PC-3 (cell line): ENCODE results near the gene DHRS7C. TPM values are rescaled to one million over a fixed set of nuclear protein-coding genes. Genes with fewer than 3 reads are reported as not detected.
A peak's percentile ranks its signal among the peaks of the same experiment; 100 is the strongest.

ENCODE experiments used
- ATAC-seq: fragments of 200-7000 bp; cut with Tn5 transposase; 2 replicates; pipeline ENCODE4 v1.9.1; 2020; ENCODE audit warnings: mild to moderate bottlenecking, moderate library complexity
- BruUV-seq: library from RNA; stranded (reverse); fragments of 400-500 nt; replicated peaks from 2 replicates; lab custom pipeline; 2021; lab: Mats Ljungman, UMichigan
- CTCF ChIA-PET: fragments of 300-600 bp; sonication (Branson Sonifier 250); formaldehyde crosslinking; loops from one replicate; lab custom pipeline; 2022; ENCODE audit warnings: antibody characterized with exemption; lab: Charles Lee
- POLR2A ChIA-PET: fragments of 300-600 bp; sonication (Branson Sonifier 250); formaldehyde crosslinking; loops from one replicate; lab custom pipeline; 2022; ENCODE audit warnings: antibody characterized with exemption; ENCODE audit not compliant: unreplicated experiment; lab: Charles Lee
- DNase-seq: peaks from one replicate; pipeline ENCODE4 v3.0.0-alpha.2; 2015
- H2AFZ ChIP-seq: fragments of 300-600 bp; sonication (generic); 2 replicates; pipeline ENCODE4 v1.6.0; 2016; ENCODE audit warnings: antibody characterized with exemption, low read length
- H3F3A ChIP-seq: fragments of 300-600 bp; sonication (generic); one replicate; pipeline ENCODE4 v1.6.0; 2017; ENCODE audit warnings: antibody characterized with exemption, low read length, control low read depth, mild to moderate bottlenecking; ENCODE audit not compliant: unreplicated experiment
- H3K27ac ChIP-seq: fragments of 300-600 bp; sonication (generic); 2 replicates; pipeline ENCODE4 v1.5.1; 2016; ENCODE audit warnings: mild to moderate bottlenecking, low read length
- H3K27me3 ChIP-seq: fragments of 300-600 bp; sonication (generic); 2 replicates; pipeline ENCODE4 v1.6.1; 2016; ENCODE audit warnings: low read length, mixed read lengths
- H3K36me3 ChIP-seq: fragments of 300-600 bp; sonication (generic); 2 replicates; pipeline ENCODE4 v1.6.1; 2016; ENCODE audit warnings: low read depth, mixed run types, low read length, mixed read lengths
- H3K4me1 ChIP-seq: fragments of 300-600 bp; sonication (generic); 2 replicates; pipeline ENCODE4 v1.5.1; 2016; ENCODE audit warnings: low read length; ENCODE audit not compliant: insufficient read depth
- H3K4me2 ChIP-seq: fragments of 300-600 bp; sonication (generic); 2 replicates; pipeline ENCODE4 v1.6.0; 2016; ENCODE audit warnings: low read length
- H3K4me3 ChIP-seq: fragments of 300-600 bp; sonication (generic); 2 replicates; pipeline ENCODE4 v1.5.1; 2016; ENCODE audit warnings: mild to moderate bottlenecking, low read length, mixed read lengths
- H3K79me2 ChIP-seq: fragments of 300-600 bp; sonication (generic); 2 replicates; pipeline ENCODE4 v1.6.1; 2017; ENCODE audit warnings: low read length, mixed read lengths
- H3K9ac ChIP-seq: fragments of 300-600 bp; sonication (generic); 2 replicates; pipeline ENCODE4 v1.6.0; 2016; ENCODE audit warnings: mild to moderate bottlenecking, low read length
- H3K9me2 ChIP-seq: fragments of 300-600 bp; sonication (generic); replicated peaks from 2 replicates; pipeline ENCODE4 v1.6.1; 2016; ENCODE audit warnings: mixed run types, low read length, mixed read lengths
- H3K9me3 ChIP-seq: fragments of 300-600 bp; sonication (generic); 2 replicates; pipeline ENCODE4 v1.6.1; 2016; ENCODE audit warnings: low read length, mixed read lengths
- H4K20me1 ChIP-seq: fragments of 300-600 bp; sonication (generic); 2 replicates; pipeline ENCODE4 v1.6.1; 2016; ENCODE audit warnings: low read length, mixed read lengths
- CTCF ChIP-seq: fragments of 300-600 bp; sonication (generic); conservative IDR thresholded peaks from 2 replicates; pipeline ENCODE4 v1.5.1; 2017; ENCODE audit warnings: antibody characterized with exemption, low read depth, mild to moderate bottlenecking, low read length
- EZH2 ChIP-seq: fragments of 300-600 bp; sonication (generic); IDR thresholded peaks from one replicate; pipeline ENCODE4 v1.6.1; 2017; ENCODE audit warnings: antibody characterized with exemption, mild to moderate bottlenecking, low read length; ENCODE audit not compliant: unreplicated experiment
- EZH2phosphoT487 ChIP-seq: fragments of 300-600 bp; sonication (generic); IDR thresholded peaks from 2 replicates; pipeline ENCODE4 v1.6.1; 2018; ENCODE audit warnings: mild to moderate bottlenecking, antibody characterized with exemption, low read length, borderline replicate concordance
- intact Hi-C: fragments of 100-400 bp; cut with micrococcal nuclease; formaldehyde crosslinking; loops from 2 replicates; pipeline ENCODE4 v1.9.0; 2023
- total RNA-seq: library from RNA; depleted of rRNA; stranded (reverse); fragments of >200 nt; gene quantifications from 2 replicates; pipeline ENCODE4 v1.2.3, GENCODE V29; 2014

DHRS7C gene
- total RNA-seq, 1 experiment from 2014 or later, result not detected

DNA sequence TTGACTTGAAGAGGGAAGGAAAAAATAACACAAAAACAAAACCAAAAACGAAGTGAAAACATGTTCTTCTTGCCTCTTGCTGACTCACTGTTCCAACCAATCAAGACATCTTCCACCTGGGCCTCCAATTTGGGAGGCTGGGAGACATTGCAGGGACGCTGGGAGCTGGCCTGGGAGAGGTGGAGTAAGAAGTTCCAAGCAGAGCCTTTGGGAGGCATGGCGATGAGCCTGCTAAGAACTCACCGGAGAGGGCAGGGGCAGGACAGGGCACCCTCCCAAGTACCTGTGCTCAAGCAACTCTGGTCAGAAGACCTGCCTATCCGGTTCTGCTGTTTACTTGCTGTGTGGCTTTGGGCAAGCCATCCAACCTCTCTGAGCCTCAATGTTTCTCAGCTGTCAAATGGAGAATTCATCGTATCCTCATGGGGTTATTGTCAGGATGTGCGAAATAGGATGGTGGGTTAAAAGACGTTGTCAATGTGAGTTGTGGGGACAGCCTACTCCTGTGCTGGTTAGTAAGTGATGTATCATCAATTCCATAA, 33.5 kb upstream of the DHRS7C start:
- Histone ChIP-seq H3K4me3 (no peak overlapping the region), H3K27me3 (no peaks in the 10 kb centered on the region), H3F3A (no peaks in the 10 kb centered on the region), H3K4me1 (no peaks in the 10 kb centered on the region), H3K27ac (no peak overlapping the region), H4K20me1 (no peaks in the 10 kb centered on the region), H3K79me2 (no peaks in the 10 kb centered on the region), H3K4me2 (no peak overlapping the region), H3K9me2 (no peaks in the 10 kb centered on the region), H2AFZ (no peak overlapping the region), H3K9ac (no peak overlapping the region), H3K36me3 (no peaks in the 10 kb centered on the region), H3K9me3 (no peaks in the 10 kb centered on the region)
- BruUV-seq, result no TSS peak
- TF ChIP-seq EZH2phosphoT487 (no peak), CTCF (no peak), EZH2 (no peak)
- ChIA-PET POLR2A (no interaction called here), CTCF (no interaction called here)
- DNase-seq (no peak), ATAC-seq (no peak)
- intact Hi-C loops, result no loop called here

DNA sequence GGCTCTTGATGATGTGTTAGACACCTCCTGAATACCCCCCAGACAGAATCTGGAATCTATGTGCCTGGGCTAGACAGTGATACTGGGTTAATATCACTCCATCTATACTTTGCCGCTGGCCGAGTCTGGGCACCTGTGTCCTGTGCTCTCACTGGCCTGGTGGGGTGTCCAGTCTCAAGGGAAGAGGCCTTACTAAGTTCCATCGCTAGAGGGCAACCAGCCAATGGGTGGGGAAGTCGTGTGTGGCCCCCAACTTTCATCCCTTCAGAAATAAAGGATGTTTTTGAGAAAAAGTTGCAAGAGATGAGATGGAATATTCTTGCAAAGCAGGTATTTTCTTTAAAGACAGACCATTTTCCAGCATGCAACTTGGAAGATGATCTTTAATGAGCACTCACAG, 32.7 kb upstream of the DHRS7C start:
- no peak overlapping the region for H3K9ac ChIP-seq
- CTCF ChIA-PET, result no interaction called here
- no peaks in the 10 kb centered on the region for H3K79me2 ChIP-seq
- no peaks in the 10 kb centered on the region for H3F3A ChIP-seq
- no peaks in the 10 kb centered on the region for H3K27me3 ChIP-seq
- BruUV-seq, result no TSS peak
- intact Hi-C loops, result no loop called here
- no peaks in the 10 kb centered on the region for H3K36me3 ChIP-seq
- no peak overlapping the region for H3K4me2 ChIP-seq
- H4K20me1 ChIP-seq, result no peaks in the 10 kb centered on the region
- H3K9me2 ChIP-seq, result no peaks in the 10 kb centered on the region
- no peak for TF ChIP-seq EZH2phosphoT487
- peak; percentile 39; the same call in 1 of the 2 replicates for TF ChIP-seq CTCF
- no peak for TF ChIP-seq EZH2
- ATAC-seq (no peak), DNase-seq (no peak)
- no peak overlapping the region for H2AFZ ChIP-seq
- no peak overlapping the region for H3K27ac ChIP-seq
- no peak overlapping the region for H3K4me3 ChIP-seq
- POLR2A ChIA-PET, result no interaction called here
- H3K4me1 ChIP-seq, result peaks cover 3% of the 10 kb centered on the region
- no peaks in the 10 kb centered on the region for H3K9me3 ChIP-seq

- ChIA-PET POLR2A (no interaction called here), CTCF (no interaction called here)
- Histone ChIP-seq H3K9me3 (no peaks in the 10 kb centered on the region), H3K4me3 (no peak within 1 kb of the TSS), H3K9ac (no peak within 1 kb of the TSS), H3K4me2 (no peak within 1 kb of the TSS), H3K27ac (no peak within 1 kb of the TSS), H3K36me3 (no peaks in the 10 kb centered on the region), H2AFZ (no peak within 1 kb of the TSS), H3K9me2 (no peaks in the 10 kb centered on the region), H4K20me1 (no peaks in the 10 kb centered on the region), H3K27me3 (no peaks in the 10 kb centered on the region), H3K79me2 (no peaks in the 10 kb centered on the region), H3K4me1 (peaks cover 9% of the 10 kb centered on the region), H3F3A (no peaks in the 10 kb centered on the region)
- intact Hi-C loops, result no loop called here
- TF ChIP-seq EZH2phosphoT487 (no peak), EZH2 (no peak), CTCF (no peak)
- no TSS peak for BruUV-seq
- no peak for DNase-seq
- no peak for ATAC-seq
These were observed 30.5 kb upstream of the DHRS7C start, which contains the start of gene GSG1L2 for GRCh38 chr17:9821921-9822320. TSS of gene GSG1L2 (minus strand) at chr17:9822079. CDS start at chr17:9822071, 8 bp downstream.
